HL-60 (cell line): ENCODE results near the gene ARPC1A.
A peak's percentile ranks its signal among the peaks of the same experiment; 100 is the strongest.

Source experiments
- DNase-seq, 2 experiments: peaks; one replicate each; pipeline ENCODE4 v3.0.0-alpha.2; 2010 to 2020; ENCODE audit warnings: low read depth in 1 of 2, low spot score in 1 of 2
- H3K27ac ChIP-seq: fragments of 250-450 bp; sonication (Bioruptor Pico); replicated peaks from 2 replicates; pipeline ENCODE4 v1.5.1; 2020; ENCODE audit warnings: mild to moderate bottlenecking, moderate library complexity
- H3K27me3 ChIP-seq: fragments of 250-450 bp; sonication (Bioruptor Pico); 2 replicates; pipeline ENCODE4 v1.5.1; 2021; ENCODE audit warnings: mild to moderate bottlenecking, moderate library complexity; ENCODE audit not compliant: insufficient read depth, poor library complexity, severe bottlenecking
- H3K4me3 ChIP-seq: replicated peaks from 2 replicates; pipeline ENCODE4 v1.5.1; 2011; ENCODE audit warnings: mild to moderate bottlenecking, control low read depth, low read length; ENCODE audit not compliant: insufficient read depth
- CTCF ChIP-seq: IDR thresholded peaks from one replicate; pipeline ENCODE4 v1.5.1; 2011; ENCODE audit warnings: low read length, control low read depth, inconsistent platforms; ENCODE audit not compliant: insufficient read depth
- GABPA ChIP-seq: IDR thresholded peaks from 2 replicates; pipeline ENCODE4 v1.6.1; 2012; ENCODE audit warnings: low read depth
- POLR2AphosphoS5 ChIP-seq: IDR thresholded peaks from 2 replicates; pipeline ENCODE4 v1.6.1; 2012; ENCODE audit warnings: low read depth
- REST ChIP-seq: IDR thresholded peaks from 2 replicates; pipeline ENCODE4 v1.6.1; 2012; ENCODE audit warnings: low read depth; ENCODE audit not compliant: insufficient replicate concordance
- SPI1 ChIP-seq: IDR thresholded peaks from 2 replicates; pipeline ENCODE4 v1.6.1; 2012; ENCODE audit warnings: low read depth, mild to moderate bottlenecking, borderline replicate concordance

Gene ARPC1A

GRCh38 chr7:99363286-99363685, 37.6 kb downstream of the ARPC1A start:
- no peak overlapping the region for H3K27ac ChIP-seq
- DNase-seq = no peak
- TF ChIP-seq SPI1 (no peak), REST (no peak), GABPA (no peak), CTCF (no peak), POLR2AphosphoS5 (no peak)
- H3K27me3 ChIP-seq = no peaks in the 10 kb centered on the region
- H3K4me3 ChIP-seq = no peak overlapping the region

- Histone ChIP-seq H3K4me3 (no peak overlapping the region), H3K27me3 (no peaks in the 10 kb centered on the region), H3K27ac (no peak overlapping the region)
- TF ChIP-seq REST = no peak
- TF ChIP-seq CTCF = peak; percentile 38
- no peak for TF ChIP-seq SPI1
- peak in 1 of 2 experiments; percentile 51 for DNase-seq
Measured at GRCh38 chr7:99365318-99366141, 39.8 kb downstream of the ARPC1A start.

GRCh38 chr7:99366646-99367045, 40.9 kb downstream of the ARPC1A start:
- no peak for DNase-seq
- Histone ChIP-seq H3K4me3 (no peak overlapping the region), H3K27ac (no peak overlapping the region), H3K27me3 (no peaks in the 10 kb centered on the region)
- TF ChIP-seq GABPA (no peak), POLR2AphosphoS5 (no peak), REST (no peak), SPI1 (no peak), CTCF (no peak)
